Brain microvascular endothelial cell (primary cell): Measurements from ENCODE around the gene ROR1.

Source experiments
- DNase-seq: peaks from one replicate; pipeline ENCODE4 v3.0.0-alpha.2; 2020
- H3K27ac ChIP-seq: fragments of 250-450 bp; sonication (Bioruptor Pico); 2 replicates; pipeline ENCODE4 v1.5.1; 2020; ENCODE audit warnings: mild to moderate bottlenecking, moderate library complexity
- H3K27me3 ChIP-seq: fragments of 250-450 bp; sonication (Bioruptor Pico); replicated peaks from 2 replicates; pipeline ENCODE4 v1.5.1; 2020; ENCODE audit warnings: mild to moderate bottlenecking
- H3K36me3 ChIP-seq: fragments of 250-450 bp; sonication (Bioruptor Pico); replicated peaks from 2 replicates; pipeline ENCODE4 v1.5.1; 2020; ENCODE audit warnings: mild to moderate bottlenecking
- H3K4me3 ChIP-seq: 2 replicates; pipeline ENCODE4 v1.5.1; 2011; ENCODE audit warnings: low read depth, mild to moderate bottlenecking, control low read depth, low read length, moderate library complexity
- CTCF ChIP-seq: IDR thresholded peaks from 2 replicates; pipeline ENCODE4 v1.5.1; 2011; ENCODE audit warnings: low read depth, mild to moderate bottlenecking, moderate library complexity, low read length, control low read depth, inconsistent platforms; ENCODE audit errors: missing control alignments
- in situ Hi-C: cut with HindIII; loops from 2 replicates; pipeline ENCODE4 v1.10.0; 2017; ENCODE audit warnings: low sequenced_read_pairs, low pct_ligation_motif_present

The ROR1 gene

GRCh38 chr1:63859480-63860275 is 85.9 kb downstream of the ROR1 start:
- Histone ChIP-seq H3K27ac (no peak overlapping the region), H3K36me3 (no peaks in the 10 kb centered on the region), H3K4me3 (no peak overlapping the region), H3K27me3 (no peaks in the 10 kb centered on the region)
- DNase-seq = no peak
- no peak for TF ChIP-seq CTCF
- in situ Hi-C loops = no loop called here

GRCh38 chr1:63861052-63861691 is 87.4 kb downstream of the ROR1 start:
- TF ChIP-seq CTCF = no peak
- no peaks in the 10 kb centered on the region for H3K36me3 ChIP-seq
- no peak overlapping the region for H3K27ac ChIP-seq
- no peak for DNase-seq
- in situ Hi-C loops = no loop called here
- H3K27me3 ChIP-seq = no peaks in the 10 kb centered on the region
- H3K4me3 ChIP-seq = no peak overlapping the region

GRCh38 chr1:63863145-63863544 is 89.3 kb downstream of the ROR1 start:
- Histone ChIP-seq H3K36me3 (no peaks in the 10 kb centered on the region), H3K27me3 (no peaks in the 10 kb centered on the region), H3K27ac (no peak overlapping the region), H3K4me3 (no peak overlapping the region)
- no peak for DNase-seq
- in situ Hi-C loops = no loop called here
- TF ChIP-seq CTCF = no peak

- no peak overlapping the region for H3K4me3 ChIP-seq
- no peak for DNase-seq
- H3K36me3 ChIP-seq = no peaks in the 10 kb centered on the region
- no peak overlapping the region for H3K27ac ChIP-seq
- TF ChIP-seq CTCF = no peak
- no peaks in the 10 kb centered on the region for H3K27me3 ChIP-seq
- in situ Hi-C loops = no loop called here
Measured at GRCh38 chr1:63864224-63864641, 90.4 kb downstream of the ROR1 start.

- no peaks in the 10 kb centered on the region for H3K27me3 ChIP-seq
- no peaks in the 10 kb centered on the region for H3K36me3 ChIP-seq
- no peak for TF ChIP-seq CTCF
- in situ Hi-C loops = no loop called here
- no peak overlapping the region for H3K4me3 ChIP-seq
- no peak for DNase-seq
- H3K27ac ChIP-seq = no peak overlapping the region
Measured at GRCh38 chr1:63865561-63865960, 91.7 kb downstream of the ROR1 start.
